ENCODE results near the gene NMBR.
"Not testable (repeated sequence)": the region's sequence is repeated elsewhere in the genome, so short reads cannot be mapped to it uniquely, and the experiment has no call there.

Gene NMBR

GRCh38 chr6:142132625-142133024, 14.3 kb downstream of the NMBR start, which contains the start of gene GJE1:
Gene GJE1, plus strand, starts transcription at chr6:142132925. Its CDS starts 234 bp downstream, at chr6:142133159.
- no peak for TF ChIP-seq CTCF (conservative IDR thresholded peaks at IDR 0.05; ENCODE audit: low read length)
- DNase-seq (ENCODE audit: low read depth) = no peak

GRCh38 chr6:142130814-142131213, 16.1 kb downstream of the NMBR start:
- H3K4me3 ChIP-seq (ENCODE audit: low read length) = no peak overlapping the region
- no peak for TF ChIP-seq CTCF (conservative IDR thresholded peaks at IDR 0.05; ENCODE audit: low read length)
- no peak for DNase-seq (ENCODE audit: low read depth)

More at GRCh38 chr6:142132625-142133024, 14.3 kb downstream of the NMBR start, which contains the start of gene GJE1:
- no peak within 1 kb of the TSS for H3K4me3 ChIP-seq (ENCODE audit: low read length)

GRCh38 chr6:142121342-142121741, 25.6 kb downstream of the NMBR start:
- no peak for DNase-seq (ENCODE audit: low read depth)

GRCh38 chr6:142118925-142119324, 28.0 kb downstream of the NMBR start:
- H3K4me3 ChIP-seq (ENCODE audit: low read length) = no peak overlapping the region
- no peak for TF ChIP-seq CTCF (conservative IDR thresholded peaks at IDR 0.05; ENCODE audit: low read length)
- DNase-seq (ENCODE audit: low read depth) = peak; percentile 3

More at GRCh38 chr6:142121342-142121741, 25.6 kb downstream of the NMBR start:
- TF ChIP-seq CTCF (conservative IDR thresholded peaks at IDR 0.05; ENCODE audit: low read length) = no peak
- H3K4me3 ChIP-seq (ENCODE audit: low read length) = no peak overlapping the region

GRCh38 chr6:142118328-142118727, 28.6 kb downstream of the NMBR start:
- TF ChIP-seq CTCF (conservative IDR thresholded peaks at IDR 0.05; ENCODE audit: low read length) = no peak
- no peak overlapping the region for H3K4me3 ChIP-seq (ENCODE audit: low read length)
- no peak for DNase-seq (ENCODE audit: low read depth)

- no peak for DNase-seq (ENCODE audit: low read depth)
- TF ChIP-seq CTCF (conservative IDR thresholded peaks at IDR 0.05; ENCODE audit: low read length) = no peak
- no peak overlapping the region for H3K4me3 ChIP-seq (ENCODE audit: low read length)
These were observed 29.6 kb downstream of the NMBR start for GRCh38 chr6:142117366-142117765.

- no peak overlapping the region for H3K4me3 ChIP-seq (ENCODE audit: low read length)
- TF ChIP-seq CTCF (conservative IDR thresholded peaks at IDR 0.05; ENCODE audit: low read length) = peak; percentile 94
- peak; percentile 75 for DNase-seq (ENCODE audit: low read depth)
These were observed 34.4 kb downstream of the NMBR start for GRCh38 chr6:142112451-142113061.

- not testable (repeated sequence) for H3K4me3 ChIP-seq (ENCODE audit: low read length); DNase-seq (ENCODE audit: low read depth)
These were observed 36.1 kb downstream of the NMBR start for GRCh38 chr6:142110820-142111219.

- DNase-seq (ENCODE audit: low read depth); H3K4me3 ChIP-seq (ENCODE audit: low read length): not testable (repeated sequence)
These were observed 42.1 kb downstream of the NMBR start for GRCh38 chr6:142104820-142105219.
